Erythroblast (primary cell): ENCODE measurements around the gene RPL10A.

Experiments used
- GATA1 ChIP-seq: IDR thresholded peaks from 2 replicates; pipeline ENCODE4 v1.6.1; 2011; ENCODE audit warnings: low read depth, mild to moderate bottlenecking, control low read depth, low read length, moderate library complexity
- POLR2A ChIP-seq: IDR thresholded peaks from 2 replicates; pipeline ENCODE4 v1.6.1; 2011; ENCODE audit warnings: mild to moderate bottlenecking, low read length

DNA sequence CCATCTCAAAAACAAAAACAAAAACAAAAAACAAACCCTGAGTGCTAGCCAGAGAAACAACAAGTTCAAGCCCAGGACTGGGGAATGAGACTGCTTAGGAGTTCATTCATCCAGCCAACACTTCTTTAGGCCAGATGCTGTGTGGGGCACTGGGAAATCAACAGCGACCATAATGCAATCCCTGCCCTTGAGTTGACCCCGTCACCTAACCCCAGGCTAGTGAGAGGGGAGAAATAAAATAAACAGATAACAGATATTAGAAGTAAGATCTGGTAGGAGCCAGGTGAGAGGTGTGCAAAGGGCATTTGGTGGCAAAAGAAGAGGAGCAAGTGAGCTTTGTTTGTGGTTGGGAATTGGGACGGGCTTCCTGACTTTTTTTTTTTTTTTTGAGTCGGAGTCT is 4.9 kb upstream of the RPL10A start:
- TF ChIP-seq POLR2A (no peak), GATA1 (no peak)
